ENCODE results near the gene TMEM170A.
A peak's percentile ranks its signal among the peaks of the same experiment; 100 is the strongest.
"Not testable (repeated sequence)": the region's sequence is repeated elsewhere in the genome, so short reads cannot be mapped to it uniquely, and the experiment has no call there.

Gene TMEM170A

GRCh38 chr16:75464122-75464918 lies at the start of gene TMEM170A:
Gene TMEM170A (minus strand): TSS chr16:75464689. CDS start chr16:75464600, 89 bp downstream.
- peak; percentile 97 for DNase-seq

- DNase-seq, result no peak
These were observed 42.1 kb upstream of the TMEM170A start for GRCh38 chr16:75506574-75506973.

- no peak for DNase-seq
These were observed 41.6 kb upstream of the TMEM170A start for GRCh38 chr16:75506107-75506506.

GRCh38 chr16:75503801-75504200 lies 39.3 kb upstream of the TMEM170A start:
- DNase-seq, result no peak

GRCh38 chr16:75502916-75503605 lies 38.6 kb upstream of the TMEM170A start:
- no peak for DNase-seq

- not testable (repeated sequence) for DNase-seq
These were observed 37.3 kb upstream of the TMEM170A start for GRCh38 chr16:75501820-75502219.

- no peak for DNase-seq
These were observed 36.9 kb upstream of the TMEM170A start for GRCh38 chr16:75501359-75501758.

GRCh38 chr16:75498605-75499322 lies 34.3 kb upstream of the TMEM170A start:
- DNase-seq, result not testable (repeated sequence)

GRCh38 chr16:75497558-75497957 lies 33.1 kb upstream of the TMEM170A start:
- no peak for DNase-seq

GRCh38 chr16:75495076-75495674 lies 30.7 kb upstream of the TMEM170A start, which contains the start of gene CHST6:
Gene CHST6 (minus strand): TSS chr16:75495441. CDS start chr16:75479828, 15,613 bp downstream.
- no peak for DNase-seq

- DNase-seq, result no peak
These were observed 30.2 kb upstream of the TMEM170A start for GRCh38 chr16:75494661-75495075.

- no peak for DNase-seq
These were observed 29.7 kb upstream of the TMEM170A start for GRCh38 chr16:75494184-75494583.

- DNase-seq, result no peak
These were observed 27.4 kb upstream of the TMEM170A start for GRCh38 chr16:75491876-75492275.

GRCh38 chr16:75488322-75488721 lies 23.8 kb upstream of the TMEM170A start:
- no peak for DNase-seq

- no peak for DNase-seq
These were observed 22.3 kb upstream of the TMEM170A start for GRCh38 chr16:75486676-75487313.

- DNase-seq, result no peak
These were observed 21.7 kb upstream of the TMEM170A start for GRCh38 chr16:75486014-75486675.

GRCh38 chr16:75485230-75486013 lies 20.9 kb upstream of the TMEM170A start:
- DNase-seq, result no peak

GRCh38 chr16:75483222-75483621 lies 18.7 kb upstream of the TMEM170A start:
- no peak for DNase-seq

- no peak for DNase-seq
These were observed 18.1 kb upstream of the TMEM170A start for GRCh38 chr16:75482434-75483205.

GRCh38 chr16:75481475-75481874 lies 17.0 kb upstream of the TMEM170A start:
- DNase-seq, result no peak

All from activated T-cell treated with anti-CD3 and anti-CD28 coated beads for 4 hours (primary cell).